WTC11 (cell line): ENCODE measurements around the gene TCF3. TPM values are rescaled to one million over a fixed set of nuclear protein-coding genes. Genes with fewer than 3 reads are reported as not detected.
A peak's percentile ranks its signal among the peaks of the same experiment; 100 is the strongest.

Experiments used
- ATAC-seq: fragments of 200-7000 bp; cut with Tn5 transposase; 2 replicates; pipeline ENCODE4 v1.10.0; 2021; ENCODE audit warnings: mild to moderate bottlenecking, moderate library complexity
- CTCF ChIA-PET: fragments of 300-600 bp; sonication (Branson Sonifier 250); formaldehyde crosslinking; loops from one replicate; lab custom pipeline; 2021; ENCODE audit warnings: antibody characterized with exemption; lab: Charles Lee
- POLR2A ChIA-PET: fragments of 350-600 bp; sonication (Branson Sonifier 250); formaldehyde crosslinking; loops from one replicate; lab custom pipeline; 2021; ENCODE audit warnings: antibody characterized with exemption; lab: Charles Lee
- DNase-seq: peaks from one replicate; pipeline ENCODE4 v3.0.0; 2021; ENCODE audit warnings: low spot score
- H3K27ac Mint-ChIP-seq: 2 replicates; pipeline ENCODE4 v1.8.0; 2021; ENCODE audit warnings: mixed read lengths
- H3K27me3 Mint-ChIP-seq: 2 replicates; pipeline ENCODE4 v1.8.0; 2021; ENCODE audit warnings: low read depth, mild to moderate bottlenecking, moderate library complexity, mixed read lengths
- H3K36me3 Mint-ChIP-seq: 2 replicates; pipeline ENCODE4 v1.8.0; 2021; ENCODE audit warnings: mixed read lengths
- H3K4me1 Mint-ChIP-seq: 2 replicates; pipeline ENCODE4 v1.8.0; 2022; ENCODE audit warnings: mixed read lengths
- H3K4me3 Mint-ChIP-seq: 2 replicates; pipeline ENCODE4 v1.8.0; 2021; ENCODE audit warnings: mild to moderate bottlenecking, moderate library complexity, mixed read lengths
- H3K9me3 Mint-ChIP-seq: 2 replicates; pipeline ENCODE4 v1.8.0; 2021; ENCODE audit warnings: mixed read lengths
- ATF1 ChIP-seq: sonication (generic); formaldehyde crosslinking; IDR thresholded peaks from 2 replicates; pipeline ENCODE4 v1.8.1; 2023; ENCODE audit warnings: mild to moderate bottlenecking, moderate library complexity, missing genetic modification reagents
- CREM ChIP-seq: sonication (generic); formaldehyde crosslinking; IDR thresholded peaks from 2 replicates; pipeline ENCODE4 v1.8.1; 2022; ENCODE audit warnings: mild to moderate bottlenecking, missing genetic modification reagents, moderate library complexity
- E2F4 ChIP-seq: sonication (generic); formaldehyde crosslinking; IDR thresholded peaks from 2 replicates; pipeline ENCODE4 v1.8.1; 2022; ENCODE audit warnings: low read depth, mild to moderate bottlenecking, moderate library complexity, missing genetic modification reagents, borderline replicate concordance
- E2F5 ChIP-seq: sonication (generic); formaldehyde crosslinking; IDR thresholded peaks from 2 replicates; pipeline ENCODE4 v1.8.1; 2022; ENCODE audit warnings: mild to moderate bottlenecking, moderate library complexity, missing genetic modification reagents
- ERG ChIP-seq: fragments of 250-450 bp; sonication (Bioruptor Pico); IDR thresholded peaks from 2 replicates; pipeline ENCODE4 v1.8.0; 2021; ENCODE audit warnings: mild to moderate bottlenecking
- ESRRA ChIP-seq: sonication (generic); formaldehyde crosslinking; IDR thresholded peaks from 2 replicates; pipeline ENCODE4 v1.8.1; 2022; ENCODE audit warnings: mild to moderate bottlenecking, missing genetic modification reagents, borderline replicate concordance
- GTF2I ChIP-seq: fragments of 250-450 bp; sonication (Bioruptor Pico); conservative IDR thresholded peaks from 2 replicates; pipeline ENCODE4 v1.4.0; 2021; ENCODE audit warnings: mild to moderate bottlenecking
- HMGXB4 ChIP-seq: sonication (generic); formaldehyde crosslinking; IDR thresholded peaks from 2 replicates; pipeline ENCODE4 v1.8.1; 2023; ENCODE audit warnings: mild to moderate bottlenecking, moderate library complexity, missing genetic modification reagents
- RELA ChIP-seq: sonication (generic); formaldehyde crosslinking; IDR thresholded peaks from 2 replicates; pipeline ENCODE4 v1.8.1; 2022; ENCODE audit warnings: missing genetic modification reagents, mild to moderate bottlenecking, borderline replicate concordance
- TCF7 ChIP-seq: sonication (generic); formaldehyde crosslinking; IDR thresholded peaks from 2 replicates; pipeline ENCODE4 v1.8.0; 2022; ENCODE audit warnings: mild to moderate bottlenecking, low read depth, missing genetic modification reagents, moderate library complexity
- ZNF219 ChIP-seq: sonication (generic); formaldehyde crosslinking; IDR thresholded peaks from 2 replicates; pipeline ENCODE4 v1.8.0; 2023; ENCODE audit warnings: missing genetic modification reagents, mild to moderate bottlenecking, borderline replicate concordance
- ZNF263 ChIP-seq: sonication (generic); formaldehyde crosslinking; IDR thresholded peaks from 2 replicates; pipeline ENCODE4 v1.8.1; 2022; ENCODE audit warnings: low read depth, mild to moderate bottlenecking, moderate library complexity, missing genetic modification reagents
- ZNF281 ChIP-seq: sonication (generic); formaldehyde crosslinking; IDR thresholded peaks from 2 replicates; pipeline ENCODE4 v1.8.0; 2023; ENCODE audit warnings: mild to moderate bottlenecking, missing genetic modification reagents
- ZNF317 ChIP-seq: sonication (generic); formaldehyde crosslinking; IDR thresholded peaks from 2 replicates; pipeline ENCODE4 v1.8.1; 2023; ENCODE audit warnings: low read depth, mild to moderate bottlenecking, moderate library complexity, missing genetic modification reagents, borderline replicate concordance
- ZNF423 ChIP-seq: fragments of 250-450 bp; sonication (Bioruptor Pico); IDR thresholded peaks from 2 replicates; pipeline ENCODE4 v2.1.2; 2022; ENCODE audit warnings: mild to moderate bottlenecking, moderate library complexity
- total RNA-seq: library from RNA; stranded (reverse); gene quantifications from 3 replicates; pipeline ENCODE4 v1.2.3, GENCODE V29; 2021

The TCF3 gene
- total RNA-seq, 1 experiment from 2014 or later, result 324 TPM

DNA sequence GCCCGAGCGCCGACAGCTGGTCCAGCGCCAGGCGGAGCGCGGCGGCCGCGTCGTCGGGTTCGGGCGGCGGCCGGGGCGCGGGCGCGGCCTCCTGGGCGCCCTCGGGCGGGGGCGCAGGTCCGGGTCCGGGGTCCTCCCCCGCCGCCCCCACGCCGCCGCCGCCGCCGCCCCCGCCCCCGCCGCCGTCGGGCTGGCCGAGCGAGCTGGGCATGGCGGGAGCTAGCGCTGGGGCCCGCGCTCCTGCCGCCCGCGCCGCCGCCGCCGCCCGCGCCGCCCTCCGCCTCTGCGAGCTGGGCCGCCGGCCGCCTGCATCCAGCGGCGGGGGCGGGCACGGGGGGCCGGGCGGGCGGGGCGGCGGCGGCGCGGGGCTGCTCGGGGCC lies 84.6 kb downstream of the TCF3 start (continued):
- TF ChIP-seq ZNF281 (CRISPR knock-in tag), result no peak
- no peak for TF ChIP-seq HMGXB4
- no peak for TF ChIP-seq ZNF317 (CRISPR knock-in tag)
- no peak for TF ChIP-seq ATF1 (CRISPR knock-in tag)
- TF ChIP-seq TCF7 (CRISPR knock-in tag), result no peak
- TF ChIP-seq, all 79 proteins: peak for 0

GRCh38 chr19:1567116-1567847 lies 85.1 kb downstream of the TCF3 start:
- Mint-ChIP-seq H3K4me1 (peaks cover 6% of the 10 kb centered on the region), H3K9me3 (0 out of 2 replicates have a peak, but pooled peaks cover 3% of the 10 kb centered on the region), H3K27ac (no peak overlapping the region), H3K36me3 (peaks cover 5% of the 10 kb centered on the region; the same call in 1 of the 2 replicates), H3K27me3 (peaks cover 38% of the 10 kb centered on the region), H3K4me3 (peak overlapping the region; percentile 59)
- ATAC-seq (no peak), DNase-seq (no peak)
- ChIA-PET CTCF (interaction anchor here (0.6 to 1.5 kb wide), 11 partner anchors 13 to 297 kb away, joined by 3 to 14 read pairs (median 3); partner anchors contain the start of genes APC2 and REEP6), POLR2A (interaction anchor here (0.9 to 1.4 kb wide), 6 partner anchors 15 to 260 kb away, joined by 3 to 7 read pairs (median 4); partner anchors contain the start of gene REEP6)
- TF ChIP-seq CREM (0 out of 2 replicates have a peak, but pooled peaks have one; percentile 43), RELA (CRISPR knock-in tag) (no peak), E2F4 (CRISPR knock-in tag) (peak; percentile 45; the same call in 1 of the 2 replicates), ZNF423 (CRISPR knock-in tag) (peak; percentile 72), E2F5 (CRISPR knock-in tag) (0 out of 2 replicates have a peak, but pooled peaks have one; percentile 37), ERG (CRISPR knock-in tag) (no peak), ESRRA (CRISPR knock-in tag) (no peak), ZNF263 (CRISPR knock-in tag) (0 out of 2 replicates have a peak, but pooled peaks have one; percentile 22), GTF2I (CRISPR knock-in tag) (no peak), ZNF219 (CRISPR knock-in tag) (peak; percentile 11; the same call in 1 of the 2 replicates), ZNF317 (CRISPR knock-in tag) (no peak)
